Ishikawa (cell line): ENCODE measurements around the gene PCDHGA2.

Source experiments
- CEBPB ChIP-seq: IDR thresholded peaks from 2 replicates; pipeline ENCODE4 v1.6.1; 2012
- CREB1 ChIP-seq: IDR thresholded peaks from 2 replicates; pipeline ENCODE4 v1.6.1; 2012; ENCODE audit warnings: low read depth
- EGR1 ChIP-seq: IDR thresholded peaks from 2 replicates; pipeline ENCODE4 v1.6.1; 2012
- EP300 ChIP-seq: IDR thresholded peaks from 2 replicates; pipeline ENCODE4 v1.6.1; 2012; ENCODE audit warnings: borderline replicate concordance
- FOXM1 ChIP-seq: IDR thresholded peaks from 2 replicates; pipeline ENCODE4 v1.6.1; 2012; ENCODE audit warnings: low read depth, borderline replicate concordance
- MAX ChIP-seq: IDR thresholded peaks from 2 replicates; pipeline ENCODE4 v1.6.1; 2012
- NFIC ChIP-seq: IDR thresholded peaks from 2 replicates; pipeline ENCODE4 v1.6.1; 2012
- RAD21 ChIP-seq: IDR thresholded peaks from 2 replicates; pipeline ENCODE4 v1.6.1; 2012; ENCODE audit warnings: low read depth
- REST ChIP-seq: IDR thresholded peaks from 2 replicates; pipeline ENCODE4 v1.6.1; 2012; ENCODE audit warnings: low read depth, mild to moderate bottlenecking
- TAF1 ChIP-seq: IDR thresholded peaks from 2 replicates; pipeline ENCODE4 v1.6.1; 2012; ENCODE audit warnings: low read depth, mild to moderate bottlenecking
- TCF12 ChIP-seq: IDR thresholded peaks from 2 replicates; pipeline ENCODE4 v1.6.1; 2012; ENCODE audit warnings: low read depth
- TEAD4 ChIP-seq: IDR thresholded peaks from 2 replicates; pipeline ENCODE4 v1.6.1; 2012
- USF1 ChIP-seq: IDR thresholded peaks from 2 replicates; pipeline ENCODE4 v1.6.1; 2012
- YY1 ChIP-seq: IDR thresholded peaks from 2 replicates; pipeline ENCODE4 v1.6.1; 2012; ENCODE audit warnings: low read depth
- ZBTB7A ChIP-seq: IDR thresholded peaks from 2 replicates; pipeline ENCODE4 v1.6.1; 2012; ENCODE audit warnings: low read depth

The PCDHGA2 gene

GRCh38 chr5:141343953-141344463 lies 5.4 kb downstream of the PCDHGA2 start:
- TF ChIP-seq CEBPB (no peak), TCF12 (no peak), TAF1 (no peak), TEAD4 (no peak), FOXM1 (no peak), REST (no peak), CREB1 (no peak)

- TF ChIP-seq USF1 = no peak
- no peak for TF ChIP-seq CEBPB
- TF ChIP-seq REST = no peak
- TF ChIP-seq RAD21 = no peak
- no peak for TF ChIP-seq YY1
- no peak for TF ChIP-seq EP300
- TF ChIP-seq FOXM1 = no peak
- no peak for TF ChIP-seq NFIC
- no peak for TF ChIP-seq EGR1
- TF ChIP-seq CREB1 = no peak
- TF ChIP-seq TEAD4 = no peak
- no peak for TF ChIP-seq TCF12
- no peak for TF ChIP-seq TAF1
- no peak for TF ChIP-seq ZBTB7A
Observed at GRCh38 chr5:141345327-141345726, 6.8 kb downstream of the PCDHGA2 start.

GRCh38 chr5:141349917-141350619 lies 11.5 kb downstream of the PCDHGA2 start, which contains the start of gene PCDHGB1:
Gene PCDHGB1 (plus strand): TSS chr5:141350099. CDS start chr5:141350261, 162 bp downstream.
- TF ChIP-seq RAD21 = peak; percentile 49
- no peak for TF ChIP-seq MAX

GRCh38 chr5:141351591-141351990 lies 13.0 kb downstream of the PCDHGA2 start:
- no peak for TF ChIP-seq EGR1
- no peak for TF ChIP-seq TAF1

- TF ChIP-seq RAD21 (peak; percentile 22; the same call in 1 of the 2 replicates), USF1 (no peak)
Observed at GRCh38 chr5:141354900-141355469, 16.4 kb downstream of the PCDHGA2 start, which contains the start of gene PCDHGA4. Gene PCDHGA4 (plus strand): TSS chr5:141355021. CDS start chr5:141355108, 87 bp downstream.

GRCh38 chr5:141355641-141356040 lies 17.1 kb downstream of the PCDHGA2 start:
- TF ChIP-seq EGR1 = no peak
- TF ChIP-seq NFIC = no peak
- no peak for TF ChIP-seq TEAD4
- TF ChIP-seq CREB1 = no peak
- no peak for TF ChIP-seq YY1
- TF ChIP-seq ZBTB7A = no peak
- no peak for TF ChIP-seq MAX
